ENCODE results near the gene OSR1.

DNA sequence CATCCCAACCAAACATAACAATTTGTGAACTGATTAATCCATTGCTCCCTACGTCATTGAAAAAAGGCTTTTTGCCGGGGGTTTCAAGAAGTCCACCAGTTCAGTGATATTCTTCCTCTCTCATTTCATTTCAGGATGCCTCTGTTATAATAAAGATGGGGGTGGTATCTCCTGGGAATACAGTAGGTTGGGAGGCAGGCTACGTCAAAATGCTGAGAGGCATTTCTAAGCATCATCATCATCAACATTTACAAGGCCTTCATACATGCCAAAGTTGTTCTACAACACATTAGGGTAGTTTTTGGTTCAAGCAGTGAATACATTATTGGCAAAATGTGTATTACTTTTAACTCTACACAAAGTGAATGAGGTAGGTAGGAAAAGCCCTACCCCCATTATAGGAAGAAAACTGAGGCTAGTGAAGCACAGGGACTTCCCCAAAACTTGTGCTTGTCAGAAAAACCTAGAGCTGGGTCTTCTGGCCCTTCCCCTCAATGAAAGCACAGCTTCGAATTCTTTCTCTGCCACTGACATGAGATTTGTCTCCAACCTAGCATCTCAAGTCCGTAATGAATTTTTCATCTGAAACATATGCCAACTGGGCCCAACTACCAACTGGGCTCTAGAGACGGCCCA, 11.3 kb downstream of the OSR1 start:
- TF ChIP-seq, protein P1, sequence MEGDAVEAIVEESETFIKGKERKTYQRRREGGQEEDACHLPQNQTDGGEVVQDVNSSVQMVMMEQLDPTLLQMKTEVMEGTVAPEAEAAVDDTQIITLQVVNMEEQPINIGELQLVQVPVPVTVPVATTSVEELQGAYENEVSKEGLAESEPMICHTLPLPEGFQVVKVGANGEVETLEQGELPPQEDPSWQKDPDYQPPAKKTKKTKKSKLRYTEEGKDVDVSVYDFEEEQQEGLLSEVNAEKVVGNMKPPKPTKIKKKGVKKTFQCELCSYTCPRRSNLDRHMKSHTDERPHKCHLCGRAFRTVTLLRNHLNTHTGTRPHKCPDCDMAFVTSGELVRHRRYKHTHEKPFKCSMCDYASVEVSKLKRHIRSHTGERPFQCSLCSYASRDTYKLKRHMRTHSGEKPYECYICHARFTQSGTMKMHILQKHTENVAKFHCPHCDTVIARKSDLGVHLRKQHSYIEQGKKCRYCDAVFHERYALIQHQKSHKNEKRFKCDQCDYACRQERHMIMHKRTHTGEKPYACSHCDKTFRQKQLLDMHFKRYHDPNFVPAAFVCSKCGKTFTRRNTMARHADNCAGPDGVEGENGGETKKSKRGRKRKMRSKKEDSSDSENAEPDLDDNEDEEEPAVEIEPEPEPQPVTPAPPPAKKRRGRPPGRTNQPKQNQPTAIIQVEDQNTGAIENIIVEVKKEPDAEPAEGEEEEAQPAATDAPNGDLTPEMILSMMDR (conservative IDR thresholded peaks at IDR 0.05): no peak
- no peak for TF ChIP-seq ZFX (IDR thresholded peaks at IDR 0.05)

Data from C4-2B (cell line).